HL-60/S4 treated with phorbol 12-myristate 13-acetate at 8.2 ng/mL for 4 days and 3 days (cell line): ENCODE measurements around the gene KCNMA1.

ENCODE experiments used
- in situ Hi-C: fragments of 300-500 bp; cut with MboI; formaldehyde crosslinking; loops from 2 replicates; pipeline ENCODE4 v1.15.0; 2022; ENCODE audit warnings: low sequenced_read_pairs

KCNMA1 gene

GRCh38 chr10:77156406-77156879 is 481.2 kb downstream of the KCNMA1 start:
- in situ Hi-C loops = no loop called here

GRCh38 chr10:77152256-77152655 is 485.4 kb downstream of the KCNMA1 start:
- in situ Hi-C loops = no loop called here

- in situ Hi-C loops = no loop called here
Observed at GRCh38 chr10:77151408-77151807, 486.2 kb downstream of the KCNMA1 start.

GRCh38 chr10:77149706-77150105 is 487.9 kb downstream of the KCNMA1 start:
- in situ Hi-C loops = no loop called here

- in situ Hi-C loops = no loop called here
Observed at GRCh38 chr10:77149001-77149400, 488.6 kb downstream of the KCNMA1 start.

- in situ Hi-C loops = no loop called here
Observed at GRCh38 chr10:77147871-77148270, 489.7 kb downstream of the KCNMA1 start.

GRCh38 chr10:77146712-77147336 is 490.8 kb downstream of the KCNMA1 start:
- in situ Hi-C loops = no loop called here

GRCh38 chr10:77144656-77145055 is 493.0 kb downstream of the KCNMA1 start:
- in situ Hi-C loops = no loop called here

GRCh38 chr10:77139252-77140160 is 498.1 kb downstream of the KCNMA1 start:
- in situ Hi-C loops = no loop called here

- in situ Hi-C loops = no loop called here
Observed at GRCh38 chr10:77138541-77138940, 499.1 kb downstream of the KCNMA1 start.

GRCh38 chr10:77135555-77135954 is 502.1 kb downstream of the KCNMA1 start:
- in situ Hi-C loops = no loop called here

- in situ Hi-C loops = no loop called here
Observed at GRCh38 chr10:77131214-77131613, 506.4 kb downstream of the KCNMA1 start.

GRCh38 chr10:77127243-77127642 is 510.4 kb downstream of the KCNMA1 start:
- in situ Hi-C loops = no loop called here

- in situ Hi-C loops = no loop called here
Observed at GRCh38 chr10:77125231-77125630, 512.4 kb downstream of the KCNMA1 start.

- in situ Hi-C loops = no loop called here
Observed at GRCh38 chr10:77123330-77123729, 514.3 kb downstream of the KCNMA1 start.

- in situ Hi-C loops = no loop called here
Observed at GRCh38 chr10:77121829-77122228, 515.8 kb downstream of the KCNMA1 start.

- in situ Hi-C loops = no loop called here
Observed at GRCh38 chr10:77120666-77121376, 516.8 kb downstream of the KCNMA1 start.

- in situ Hi-C loops = no loop called here
Observed at GRCh38 chr10:77120012-77120411, 517.6 kb downstream of the KCNMA1 start.

GRCh38 chr10:77118603-77119282 is 518.9 kb downstream of the KCNMA1 start:
- in situ Hi-C loops = no loop called here

GRCh38 chr10:77117501-77117900 is 520.1 kb downstream of the KCNMA1 start:
- in situ Hi-C loops = no loop called here

GRCh38 chr10:77116904-77117303 is 520.7 kb downstream of the KCNMA1 start:
- in situ Hi-C loops = no loop called here
